ENCODE measurements around the gene RALA. TPM values are rescaled to one million over a fixed set of nuclear protein-coding genes. Genes with fewer than 3 reads are reported as not detected.

RALA gene
- total RNA-seq, 6 experiments from 2014 or later = 7.5 to 13.8 (median 12.4) TPM

- DNase-seq = no peak
- intact Hi-C loops (cut with DNase I) = no loop called here
- no peak overlapping the region for H3K27ac ChIP-seq
- no peaks in the 10 kb centered on the region for H3K27me3 ChIP-seq
- no peaks in the 10 kb centered on the region for H3K4me1 ChIP-seq
- ATAC-seq = no peak
- H3K9me3 ChIP-seq = no peaks in the 10 kb centered on the region
- TF ChIP-seq POLR2A (IDR thresholded peaks at IDR 0.05) (no peak), CTCF (IDR thresholded peaks at IDR 0.05) (no peak)
- peaks cover 0 to 8% (median 1%) of the 10 kb centered on the region in 4 donors for H3K36me3 ChIP-seq
- WGBS (ENCODE audit: insufficient coverage, low coverage, low lambda C conversion rate, missing lambda C conversion rate) = 79% methylated on average over 3 of the region's 3 CpGs
- no peak overlapping the region for H3K4me3 ChIP-seq
Measured at GRCh38 chr7:39695852-39696586, 72.6 kb downstream of the RALA start.

- DNase-seq (no peak), ATAC-seq (no peak)
- Histone ChIP-seq H3K36me3 (peaks cover 0 to 8% (median 1%) of the 10 kb centered on the region in 4 donors), H3K27ac (no peak overlapping the region), H3K27me3 (no peaks in the 10 kb centered on the region), H3K9me3 (no peaks in the 10 kb centered on the region), H3K4me3 (no peak overlapping the region), H3K4me1 (no peaks in the 10 kb centered on the region)
- 82% methylated on average over 3 of the region's 3 CpGs for WGBS (ENCODE audit: insufficient coverage, low coverage, low lambda C conversion rate, missing lambda C conversion rate)
- intact Hi-C loops (cut with DNase I) = no loop called here
- TF ChIP-seq POLR2A (IDR thresholded peaks at IDR 0.05) (no peak), CTCF (IDR thresholded peaks at IDR 0.05) (no peak)
Measured at GRCh38 chr7:39696631-39697030, 73.3 kb downstream of the RALA start.

GRCh38 chr7:39697483-39697882 lies 74.1 kb downstream of the RALA start:
- WGBS (ENCODE audit: insufficient coverage, low coverage, low lambda C conversion rate, missing lambda C conversion rate) = 88% methylated on average over 1 of the region's 1 CpG
- no peak overlapping the region for H3K4me3 ChIP-seq
- ATAC-seq (no peak), DNase-seq (no peak)
- H3K27ac ChIP-seq = no peak overlapping the region
- no peaks in the 10 kb centered on the region for H3K9me3 ChIP-seq
- no peaks in the 10 kb centered on the region for H3K4me1 ChIP-seq
- H3K36me3 ChIP-seq = peaks cover 0 to 8% (median 1%) of the 10 kb centered on the region in 4 donors
- TF ChIP-seq POLR2A (IDR thresholded peaks at IDR 0.05) (no peak), CTCF (IDR thresholded peaks at IDR 0.05) (no peak)
- intact Hi-C loops (cut with DNase I) = no loop called here
- no peaks in the 10 kb centered on the region for H3K27me3 ChIP-seq

GRCh38 chr7:39700165-39700564 lies 76.8 kb downstream of the RALA start:
- Histone ChIP-seq H3K36me3 (peaks cover 0 to 8% (median 0%) of the 10 kb centered on the region in 4 donors), H3K4me3 (no peak overlapping the region), H3K4me1 (no peaks in the 10 kb centered on the region), H3K9me3 (no peaks in the 10 kb centered on the region), H3K27ac (no peak overlapping the region), H3K27me3 (no peaks in the 10 kb centered on the region)
- intact Hi-C loops (cut with DNase I) = no loop called here
- no peak for DNase-seq
- no peak for ATAC-seq
- TF ChIP-seq POLR2A (IDR thresholded peaks at IDR 0.05) (no peak), CTCF (IDR thresholded peaks at IDR 0.05) (no peak)
- WGBS (ENCODE audit: insufficient coverage, low coverage, low lambda C conversion rate, missing lambda C conversion rate) = 100% methylated on average over 1 of the region's 2 CpGs
